H1 (cell line): ENCODE data around the gene LRRC2. TPM values are rescaled to one million over a fixed set of nuclear protein-coding genes. Genes with fewer than 3 reads are reported as not detected.

Experiments
- CTCF ChIA-PET: fragments of 300-600 bp; sonication (Branson Sonifier 250); formaldehyde crosslinking; loops from one replicate; lab custom pipeline; 2021; ENCODE audit not compliant: partially characterized antibody; lab: Charles Lee
- POLR2A ChIA-PET: fragments of 300-600 bp; sonication (Branson Sonifier 250); formaldehyde crosslinking; loops from one replicate; lab custom pipeline; 2021; ENCODE audit warnings: inconsistent platforms; ENCODE audit not compliant: partially characterized antibody; lab: Charles Lee
- DNase-seq, 2 experiments: peaks; one replicate each; pipeline versions ENCODE4 v3.0.0 to v3.0.0-alpha.2; 2010 to 2022; ENCODE audit warnings: low spot score in 2 of 2, low read depth in 1 of 2, mixed read lengths in 1 of 2
- FAIRE-seq: peaks from 2 replicates; lab custom pipeline; 2011; peaks lifted over from hg19 to GRCh38; lab: Jason Lieb, UNC
- H2AFZ ChIP-seq: 2 replicates; pipeline ENCODE4 v1.8.1; 2012; ENCODE audit warnings: low read length, inconsistent platforms
- H2AK5ac ChIP-seq: 2 replicates; pipeline ENCODE4 v1.6.1; 2013; ENCODE audit warnings: low read depth, low read length
- H2BK120ac ChIP-seq: replicated peaks from 2 replicates; pipeline ENCODE3; 2013; ENCODE audit warnings: low read depth, low read length, inconsistent platforms
- H2BK12ac ChIP-seq: 2 replicates; pipeline ENCODE4 v1.6.1; 2013; ENCODE audit warnings: low read depth, low read length
- H2BK15ac ChIP-seq: 2 replicates; pipeline ENCODE4 v1.6.1; 2013; ENCODE audit warnings: low read length
- H2BK20ac ChIP-seq: 2 replicates; pipeline ENCODE4 v1.6.1; 2013; ENCODE audit warnings: low read length
- H2BK5ac ChIP-seq: 2 replicates; pipeline ENCODE4 v1.6.1; 2013; ENCODE audit warnings: low read depth, low read length
- H3K14ac ChIP-seq: 2 replicates; pipeline ENCODE4 v1.6.1; 2013; ENCODE audit warnings: inconsistent platforms; ENCODE audit not compliant: insufficient read length
- H3K18ac ChIP-seq: 2 replicates; pipeline ENCODE4 v1.6.1; 2013; ENCODE audit warnings: low read length; ENCODE audit errors: extremely low read depth
- H3K23ac ChIP-seq: 2 replicates; pipeline ENCODE4 v1.6.1; 2013; ENCODE audit warnings: inconsistent platforms; ENCODE audit not compliant: insufficient read length
- H3K23me2 ChIP-seq: 2 replicates; pipeline ENCODE4 v1.6.1; 2013; ENCODE audit warnings: low read depth, low read length
- H3K27ac ChIP-seq: 2 replicates; pipeline ENCODE4 v1.6.1; 2011; ENCODE audit warnings: low read depth, low read length, inconsistent platforms
- H3K27me3 ChIP-seq, 4 experiments: replicated peaks in 1 of 4; 1 replicate in 1 of 4; 2 replicates in 3 of 4; pipeline versions ENCODE4 v1.6.1 to v1.8.1; 2011 to 2013; ENCODE audit warnings: low read length in 3 of 4, mild to moderate bottlenecking in 3 of 4, inconsistent platforms in 2 of 4, mixed read lengths in 2 of 4, moderate library complexity in 1 of 4; ENCODE audit not compliant: control insufficient read depth in 3 of 4, insufficient read depth in 3 of 4; ENCODE audit errors: extremely low read depth in 1 of 4
- H3K36me3 ChIP-seq, 4 experiments: 2 replicates each; pipeline versions ENCODE4 v1.6.1 to v1.8.1; 2011 to 2013; ENCODE audit warnings: mild to moderate bottlenecking in 4 of 4, low read length in 3 of 4, moderate library complexity in 2 of 4, control low read depth in 1 of 4, inconsistent platforms in 1 of 4; ENCODE audit not compliant: insufficient read depth in 4 of 4, control insufficient read depth in 2 of 4
- H3K4ac ChIP-seq: replicated peaks from 2 replicates; pipeline ENCODE3; 2013; ENCODE audit warnings: low read length, low read depth, mixed read lengths, inconsistent platforms; ENCODE audit not compliant: insufficient read length
- H3K4me1 ChIP-seq, 4 experiments: replicated peaks in 1 of 4; 1 replicate in 1 of 4; 2 replicates in 3 of 4; pipeline versions ENCODE4 v1.6.1 to v1.8.1; 2011 to 2013; ENCODE audit warnings: low read length in 3 of 4, inconsistent platforms in 2 of 4, mixed read lengths in 1 of 4; ENCODE audit not compliant: insufficient read depth in 4 of 4, control insufficient read depth in 3 of 4
- H3K4me2 ChIP-seq, 2 experiments: 2 replicates each; pipeline versions ENCODE4 v1.6.1 to v1.8.1; 2011 to 2013; ENCODE audit warnings: low read depth in 2 of 2, low read length in 2 of 2, control low read depth in 1 of 2, inconsistent platforms in 1 of 2, mild to moderate bottlenecking in 1 of 2; ENCODE audit not compliant: insufficient read depth in 1 of 2
- H3K4me3 ChIP-seq, 4 experiments: fragments of 200-600, 300-600 bp in 1 of 4; sonication (generic), shearing (Covaris generic), sonication (Bioruptor Twin) in 1 of 4; 2 replicates each; pipeline versions ENCODE4 v1.5.1 to v1.8.1; 2011 to 2016; ENCODE audit warnings: low read length in 4 of 4, low read depth in 3 of 4, control low read depth in 2 of 4, inconsistent platforms in 2 of 4, mild to moderate bottlenecking in 2 of 4, mixed read lengths in 1 of 4, moderate library complexity in 1 of 4; ENCODE audit not compliant: insufficient read depth in 2 of 4; ENCODE audit errors: extremely low read depth in 1 of 4
- H3K56ac ChIP-seq: replicated peaks from 2 replicates; pipeline ENCODE3; 2013; ENCODE audit warnings: low read depth, mild to moderate bottlenecking, mixed read lengths, low read length, inconsistent platforms; ENCODE audit not compliant: insufficient read length
- H3K79me1 ChIP-seq: 2 replicates; pipeline ENCODE4 v1.6.1; 2013; ENCODE audit warnings: low read depth, low read length, control low read depth
- H3K79me2 ChIP-seq, 2 experiments: 2 replicates each; pipeline versions ENCODE4 v1.6.1 to v1.8.1; 2012 to 2013; ENCODE audit warnings: low read length in 2 of 2, mild to moderate bottlenecking in 2 of 2, inconsistent platforms in 1 of 2; ENCODE audit not compliant: insufficient read depth in 2 of 2, control insufficient read depth in 1 of 2
- H3K9ac ChIP-seq, 4 experiments: replicated peaks in 1 of 4; 1 replicate in 1 of 4; 2 replicates in 3 of 4; pipeline versions ENCODE4 v1.6.1 to v1.8.1; 2011 to 2013; ENCODE audit warnings: low read depth in 3 of 4, low read length in 3 of 4, control low read depth in 2 of 4, mild to moderate bottlenecking in 2 of 4, moderate library complexity in 2 of 4, inconsistent platforms in 1 of 4; ENCODE audit errors: extremely low read depth in 1 of 4
- H3K9me3 ChIP-seq, 2 experiments: 2 replicates each; pipeline versions ENCODE4 v1.6.1 to v1.8.1; 2012 to 2013; ENCODE audit warnings: mild to moderate bottlenecking in 2 of 2, moderate library complexity in 2 of 2, control low read depth in 1 of 2, inconsistent platforms in 1 of 2, low read depth in 1 of 2, low read length in 1 of 2, mixed read lengths in 1 of 2; ENCODE audit not compliant: insufficient read depth in 2 of 2
- H4K20me1 ChIP-seq, 2 experiments: replicated peaks in 1 of 2; 2 replicates each; pipeline versions ENCODE3 to v1.8.1; 2011 to 2013; ENCODE audit warnings: inconsistent platforms in 2 of 2, low read length in 2 of 2, mild to moderate bottlenecking in 1 of 2; ENCODE audit not compliant: insufficient read depth in 2 of 2, control insufficient read depth in 1 of 2
- H4K5ac ChIP-seq: 2 replicates; pipeline ENCODE4 v1.6.1; 2013; ENCODE audit warnings: low read length, low read depth, mixed read lengths, inconsistent platforms; ENCODE audit not compliant: insufficient read length
- H4K8ac ChIP-seq: 2 replicates; pipeline ENCODE4 v1.8.0; 2013; ENCODE audit warnings: mild to moderate bottlenecking, moderate library complexity, low read length, inconsistent platforms; ENCODE audit not compliant: insufficient read depth; ENCODE audit errors: extremely low read depth
- H4K91ac ChIP-seq: replicated peaks from 2 replicates; pipeline ENCODE3; 2013; ENCODE audit warnings: low read length, mixed read lengths, inconsistent platforms; ENCODE audit not compliant: insufficient read length
- CEBPB ChIP-seq: IDR thresholded peaks from 2 replicates; pipeline ENCODE4 v1.6.1; 2012; ENCODE audit warnings: low read depth, low read length
- EGR1 ChIP-seq: IDR thresholded peaks from 2 replicates; pipeline ENCODE4 v1.6.1; 2011; ENCODE audit warnings: low read depth, low read length, borderline replicate concordance
- NRF1 ChIP-seq: IDR thresholded peaks from 2 replicates; pipeline ENCODE4 v1.6.1; 2011; ENCODE audit warnings: mild to moderate bottlenecking, low read depth, low read length, improper control_type of control experiment
- POLR2AphosphoS5 ChIP-seq: IDR thresholded peaks from 2 replicates; pipeline ENCODE4 v1.6.1; 2011; ENCODE audit warnings: low read depth, low read length
- RAD21 ChIP-seq, 2 experiments: IDR thresholded peaks in 1 of 2; conservative IDR thresholded peaks in 1 of 2; 2 replicates each; pipeline ENCODE4 v1.6.1; 2011; ENCODE audit warnings: low read depth in 2 of 2, low read length in 2 of 2, improper control_type of control experiment in 1 of 2, inconsistent platforms in 1 of 2, mild to moderate bottlenecking in 1 of 2, moderate library complexity in 1 of 2
- RNF2 ChIP-seq: fragments of 200-900, 300-1000 bp; sonication (generic); IDR thresholded peaks from 2 replicates; pipeline ENCODE4 v1.7.1; 2016; ENCODE audit warnings: borderline replicate concordance, low read depth, mild to moderate bottlenecking, antibody characterized with exemption, low read length; ENCODE audit not compliant: poor library complexity, severe bottlenecking; ENCODE audit errors: missing control alignments
- RXRA ChIP-seq: IDR thresholded peaks from 2 replicates; pipeline ENCODE4 v1.6.1; 2011; ENCODE audit warnings: low read depth, mild to moderate bottlenecking, low read length, moderate library complexity; ENCODE audit not compliant: insufficient read depth
- SIX5 ChIP-seq: IDR thresholded peaks from 2 replicates; pipeline ENCODE4 v1.6.1; 2011; ENCODE audit warnings: mild to moderate bottlenecking, low read depth, low read length
- SP4 ChIP-seq: IDR thresholded peaks from 2 replicates; pipeline ENCODE4 v1.6.1; 2012; ENCODE audit warnings: low read length, inconsistent platforms
- TAF7 ChIP-seq: optimal IDR thresholded peaks from 2 replicates; pipeline ENCODE3; 2011; ENCODE audit warnings: low read depth, mild to moderate bottlenecking, inconsistent platforms, low read length, moderate library complexity, borderline replicate concordance
- TBP ChIP-seq: IDR thresholded peaks from 2 replicates; pipeline ENCODE4 v1.6.1; 2011; ENCODE audit warnings: low read depth, low read length, improper control_type of control experiment
- TCF12 ChIP-seq: IDR thresholded peaks from 2 replicates; pipeline ENCODE4 v1.6.1; 2011; ENCODE audit warnings: low read depth, mild to moderate bottlenecking, low read length
- TEAD4 ChIP-seq: IDR thresholded peaks from 2 replicates; pipeline ENCODE4 v1.6.1; 2012; ENCODE audit warnings: low read depth, low read length, inconsistent platforms, mixed read lengths
- YY1 ChIP-seq: IDR thresholded peaks from 2 replicates; pipeline ENCODE4 v1.6.1; 2011; ENCODE audit warnings: low read depth, mild to moderate bottlenecking, low read length
- WGBS, 2 experiments: shearing (Covaris generic) in 1 of 2; methylation state at CpG; one replicate each; pipeline versions ENCODE4 v1.1.6 to v1.1.7; 2013 to 2015; ENCODE audit warnings: low lambda C conversion rate in 2 of 2, mixed read lengths in 2 of 2, inconsistent platforms in 1 of 2, low coverage in 1 of 2, missing lambda C conversion rate in 1 of 2; ENCODE audit not compliant: insufficient replicate concordance in 2 of 2, insufficient coverage in 1 of 2, insufficient read length in 1 of 2; ENCODE audit errors: extremely low coverage in 1 of 2, missing lambda C conversion rate in 1 of 2; 5-methylcytosine and 5-hydroxymethylcytosine counted together
- polyA plus RNA-seq, 7 experiments: library from polyadenylated mRNA; depleted of rRNA in 3 of 7; stranded (reverse) in 5 of 7; unstranded in 2 of 7; fragments of >200 nt in 5 of 7; fragments of 200-250 nt in 2 of 7; gene quantifications; 1 replicate in 5 of 7; 2 replicates in 1 of 7; 4 replicates in 1 of 7; pipeline versions ENCODE4 v1.2.1 to v1.2.3, GENCODE V29; 2011 to 2013; ENCODE audit warnings: missing spikeins in 2 of 7, mixed read lengths in 2 of 7
- total RNA-seq: library from RNA; stranded (reverse); fragmentation: NEBNext Ultra II Directional; extraction: Animal tissue kit (Norgen Biotek cat#: 25700); gene quantifications from 2 replicates; pipeline ENCODE4 v1.2.1, GENCODE V29; 2021

The LRRC2 gene
- total and polyA plus RNA-seq, 2 of the 8 experiments (the other 6 are each of a cell fraction or from before 2014, with no cell fraction given): 1.4 to 6.4 TPM

- peaks cover 0 to 3% (median 0%) of the 10 kb centered on the region in 4 experiments; a peak in 2 of 8 replicates for H3K36me3 ChIP-seq
- 95% methylated on average over 5 of the region's 5 CpGs; no CpG with 5 or more reads in 1 of the 2 experiments for WGBS, 2 experiments
- no peak overlapping the region for H3K4me2 ChIP-seq
- TF ChIP-seq RNF2 (no peak), POLR2AphosphoS5 (no peak), NRF1 (no peak), TAF7 (no peak), RXRA (no peak), SIX5 (no peak), TBP (no peak), TCF12 (no peak), EGR1 (no peak), CEBPB (no peak), YY1 (no peak), RAD21 (IDR thresholded peaks at IDR 0.05 in 1 of 2, conservative IDR thresholded peaks at IDR 0.05 in 1 of 2; ENCODE audit: low read depth in 2 of 2, low read length in 2 of 2) (no peak), SP4 (no peak), TEAD4 (no peak)
These were observed 38.9 kb downstream of the LRRC2 start for GRCh38 chr3:46527239-46527638.

More at GRCh38 chr3:46527239-46527638, 38.9 kb downstream of the LRRC2 start:
- H4K91ac ChIP-seq: no peak overlapping the region
- no peak for DNase-seq
- no peak overlapping the region for H2BK12ac ChIP-seq
- H4K20me1 ChIP-seq: no peaks in the 10 kb centered on the region
- H2BK15ac ChIP-seq: no peak overlapping the region
- no peak overlapping the region for H2AFZ ChIP-seq
- H3K14ac ChIP-seq: no peak overlapping the region
- H3K23me2 ChIP-seq: peaks cover 5% of the 10 kb centered on the region; the same call in 1 of the 2 replicates
- no peak overlapping the region for H2BK120ac ChIP-seq
- H3K18ac ChIP-seq: no peak overlapping the region
- H2BK5ac ChIP-seq: no peak overlapping the region
- no peak overlapping the region for H3K23ac ChIP-seq
- H4K5ac ChIP-seq: no peak overlapping the region
- H3K4me1 ChIP-seq: no peaks in the 10 kb centered on the region
- H3K27ac ChIP-seq: no peak overlapping the region
- no peaks in the 10 kb centered on the region for H3K9me3 ChIP-seq
- H2AK5ac ChIP-seq: no peak overlapping the region
- H3K4ac ChIP-seq: no peak overlapping the region
- POLR2A ChIA-PET: interaction anchor here (1.5 kb wide), 1 partner anchor 18 kb away, joined by 6 read pairs; no protein-coding TSS in a partner anchor
- H2BK20ac ChIP-seq: no peak overlapping the region
- H3K4me3 ChIP-seq: no peak overlapping the region
- FAIRE-seq: no peak
- H3K27me3 ChIP-seq: no peaks in the 10 kb centered on the region
- H4K8ac ChIP-seq: no peak overlapping the region
- H3K9ac ChIP-seq: no peak overlapping the region
- CTCF ChIA-PET: interaction anchor here (0.7 to 1.7 kb wide), 4 partner anchors 13 to 65 kb away, joined by 3 to 4 read pairs (median 4); no protein-coding TSS in a partner anchor
- H3K79me1 ChIP-seq: no peaks in the 10 kb centered on the region
- no peaks in the 10 kb centered on the region for H3K79me2 ChIP-seq
- H3K56ac ChIP-seq: no peak overlapping the region
